ENCODE measurements around the gene SENP6. TPM values are rescaled to one million over a fixed set of nuclear protein-coding genes. Genes with fewer than 3 reads are reported as not detected.

Gene SENP6
- polyA plus RNA-seq, 3 donors: 22.3 to 43.9 (median 31.9) TPM

- no peak overlapping the region for H3K4me3 ChIP-seq (replicated peaks in 1 of 3; ENCODE audit: low read depth in 2 of 3, low read length in 3 of 3)
- H4K20me1 ChIP-seq (ENCODE audit: insufficient read depth, low read length): no peaks in the 10 kb centered on the region
- no peak overlapping the region for H2AFZ ChIP-seq (ENCODE audit: insufficient read depth, low read depth, low read length, poor library complexity, severe bottlenecking)
- TF ChIP-seq CTCF (IDR thresholded peaks at IDR 0.05): no peak
- H3K27me3 ChIP-seq (ENCODE audit: control insufficient read depth in 2 of 2, insufficient read depth in 2 of 2, low read length in 2 of 2): no peaks in the 10 kb centered on the region
- Mint-ChIP-seq H3K4me3 (no peak overlapping the region), H3K4me1 (peaks cover 3% of the 10 kb centered on the region), H3K27ac (peak overlapping the region in 2 of 7 donors; percentile 30 to 46), H3K36me3 (peaks cover 34 to 70% of the 10 kb centered on the region in 2 donors), H3K9me3 (no peaks in the 10 kb centered on the region), H3K27me3 (ENCODE audit: low read depth in 3 of 3) (no peaks in the 10 kb centered on the region)
- H3K4me1 ChIP-seq (ENCODE audit: control insufficient read depth in 1 of 2, insufficient read depth in 2 of 2, low read length in 2 of 2): no peaks in the 10 kb centered on the region
- H3K9me3 ChIP-seq (replicated peaks in 1 of 2; ENCODE audit: control insufficient read depth in 1 of 2, insufficient read depth in 1 of 2, low read length in 2 of 2): no peaks in the 10 kb centered on the region
- H3K79me2 ChIP-seq (ENCODE audit: insufficient read depth, low read length): no peaks in the 10 kb centered on the region
- H3K4me2 ChIP-seq (replicated peaks; ENCODE audit: extremely low read depth, low read length, poor library complexity, severe bottlenecking): no peak overlapping the region
- H3K36me3 ChIP-seq (replicated peaks in 1 of 2; ENCODE audit: control insufficient read depth in 1 of 2, insufficient read depth in 2 of 2, low read length in 2 of 2): peaks cover 28 to 50% of the 10 kb centered on the region in 2 donors
- DNase-seq: peak in 1 of 3 donors; percentile 6
- H3K9ac ChIP-seq (ENCODE audit: insufficient read depth, low read length, poor library complexity, severe bottlenecking): no peak overlapping the region
- intact Hi-C loops (cut with micrococcal nuclease): no loop called here
- 81% methylated on average over 5 of the region's 6 CpGs for WGBS (ENCODE audit: insufficient coverage)
- no peak overlapping the region for H3K27ac ChIP-seq (ENCODE audit: low read depth in 1 of 2, low read length in 2 of 2)
These were observed 89.3 kb downstream of the SENP6 start for GRCh38 chr6:75691012-75691411.

- Mint-ChIP-seq H3K36me3 (peaks cover 32 to 67% of the 10 kb centered on the region in 2 donors), H3K9me3 (no peaks in the 10 kb centered on the region), H3K27ac (no peak overlapping the region), H3K4me1 (peaks cover 3% of the 10 kb centered on the region), H3K4me3 (no peak overlapping the region), H3K27me3 (ENCODE audit: low read depth in 3 of 3) (no peaks in the 10 kb centered on the region)
- Histone ChIP-seq H3K27ac (ENCODE audit: low read depth in 1 of 2, low read length in 2 of 2) (no peak overlapping the region), H3K4me2 (replicated peaks; ENCODE audit: extremely low read depth, low read length, poor library complexity, severe bottlenecking) (no peak overlapping the region), H2AFZ (ENCODE audit: insufficient read depth, low read depth, low read length, poor library complexity, severe bottlenecking) (no peak overlapping the region), H3K27me3 (ENCODE audit: control insufficient read depth in 2 of 2, insufficient read depth in 2 of 2, low read length in 2 of 2) (no peaks in the 10 kb centered on the region), H3K79me2 (ENCODE audit: insufficient read depth, low read length) (no peaks in the 10 kb centered on the region), H3K9me3 (replicated peaks in 1 of 2; ENCODE audit: control insufficient read depth in 1 of 2, insufficient read depth in 1 of 2, low read length in 2 of 2) (no peaks in the 10 kb centered on the region), H3K4me3 (replicated peaks in 1 of 3; ENCODE audit: low read depth in 2 of 3, low read length in 3 of 3) (no peak overlapping the region), H3K4me1 (ENCODE audit: control insufficient read depth in 1 of 2, insufficient read depth in 2 of 2, low read length in 2 of 2) (no peaks in the 10 kb centered on the region), H3K36me3 (replicated peaks in 1 of 2; ENCODE audit: control insufficient read depth in 1 of 2, insufficient read depth in 2 of 2, low read length in 2 of 2) (peaks cover 42 to 58% of the 10 kb centered on the region in 2 donors), H3K9ac (ENCODE audit: insufficient read depth, low read length, poor library complexity, severe bottlenecking) (no peak overlapping the region), H4K20me1 (ENCODE audit: insufficient read depth, low read length) (no peaks in the 10 kb centered on the region)
- TF ChIP-seq CTCF (IDR thresholded peaks at IDR 0.05): no peak
- intact Hi-C loops (cut with micrococcal nuclease): no loop called here
- WGBS (ENCODE audit: insufficient coverage): no CpG with 5 or more reads among the region's 1 CpG
- DNase-seq: no peak
These were observed 91.9 kb downstream of the SENP6 start for GRCh38 chr6:75693534-75693933.

All from CD14-positive monocyte (primary cell).